ENCODE data around the gene EHMT1. TPM values are rescaled to one million over a fixed set of nuclear protein-coding genes. Genes with fewer than 3 reads are reported as not detected.

The EHMT1 gene
- total and polyA plus RNA-seq, 2 of the 8 experiments (the other 6 are each of a cell fraction or from before 2014, with no cell fraction given): 95.7 to 163 TPM

DNA sequence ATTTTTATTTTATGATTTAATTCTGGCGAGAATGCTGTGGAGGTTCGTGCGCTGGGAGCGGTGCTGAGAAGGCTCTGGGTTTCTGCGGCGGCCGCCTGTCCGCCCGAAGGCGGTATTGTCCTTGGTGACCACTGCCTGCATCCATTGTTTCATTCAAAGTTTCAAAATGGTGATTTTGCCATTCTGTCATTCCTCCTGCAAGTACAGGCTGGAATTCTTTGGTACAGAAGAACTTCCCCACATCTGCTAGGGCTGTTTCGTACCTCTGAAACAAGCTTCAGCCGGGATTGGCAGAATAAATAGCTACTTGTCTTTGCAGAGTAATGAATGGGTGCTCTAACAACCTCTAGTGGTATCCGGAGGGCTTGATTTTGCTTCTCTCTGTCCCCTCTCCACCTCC, 146.2 kb downstream of the EHMT1 start:
- no peak overlapping the region for H4K5ac ChIP-seq (ENCODE audit: insufficient read length, low read depth, low read length)
- no peak for DNase-seq (ENCODE audit: low read depth in 1 of 2, low spot score in 2 of 2)
- CTCF ChIA-PET (ENCODE audit: partially characterized antibody): interaction anchor here (1.0 to 1.3 kb wide), 2 partner anchors 10 to 92 kb away, joined by 3 to 5 read pairs; no protein-coding TSS in a partner anchor

More for the DNA sequence above, 146.2 kb downstream of the EHMT1 start:
- H3K27me3 ChIP-seq (replicated peaks in 1 of 4; ENCODE audit: control insufficient read depth in 3 of 4, extremely low read depth in 1 of 4, insufficient read depth in 3 of 4, low read length in 3 of 4): no peaks in the 10 kb centered on the region
- H3K23ac ChIP-seq (ENCODE audit: insufficient read length): no peak overlapping the region
- POLR2A ChIA-PET (ENCODE audit: partially characterized antibody): no interaction called here
- peaks cover 2% of the 10 kb centered on the region; the same call in 1 of the 2 replicates for H3K79me1 ChIP-seq (ENCODE audit: low read depth, low read length)
- peaks cover 2 to 3% of the 10 kb centered on the region in 2 experiments for H4K20me1 ChIP-seq (replicated peaks in 1 of 2; ENCODE audit: control insufficient read depth in 1 of 2, insufficient read depth in 2 of 2, low read length in 2 of 2)
- no peak overlapping the region for H3K18ac ChIP-seq (ENCODE audit: extremely low read depth, low read length)
- no peak overlapping the region for H3K27ac ChIP-seq (ENCODE audit: low read depth, low read length)
- H2BK120ac ChIP-seq (replicated peaks; ENCODE audit: low read depth, low read length): no peak overlapping the region
- H3K4me1 ChIP-seq (replicated peaks in 1 of 4; ENCODE audit: control insufficient read depth in 3 of 4, insufficient read depth in 4 of 4, low read length in 3 of 4): no peaks in the 10 kb centered on the region
- no peak overlapping the region for H2BK15ac ChIP-seq (ENCODE audit: low read length)
- no peak overlapping the region for H3K4me2 ChIP-seq (ENCODE audit: insufficient read depth in 1 of 2, low read depth in 2 of 2, low read length in 2 of 2)
- no peaks in the 10 kb centered on the region for H3K23me2 ChIP-seq (ENCODE audit: low read depth, low read length)
- H3K36me3 ChIP-seq (ENCODE audit: control insufficient read depth in 2 of 4, insufficient read depth in 4 of 4, low read length in 3 of 4): peaks cover 18 to 45% (median 24%) of the 10 kb centered on the region in 4 experiments; a peak in 7 of 8 replicates
- no peak overlapping the region for H3K56ac ChIP-seq (replicated peaks; ENCODE audit: insufficient read length, low read depth, low read length)
- TF ChIP-seq TAF7 (optimal IDR thresholded peaks at IDR 0.05; ENCODE audit: borderline replicate concordance, low read depth, low read length) (no peak), ASH2L (IDR thresholded peaks at IDR 0.05; ENCODE audit: low read length) (no peak)
- H4K8ac ChIP-seq (ENCODE audit: extremely low read depth, insufficient read depth, low read length): no peak overlapping the region
- H3K9ac ChIP-seq (replicated peaks in 1 of 4; ENCODE audit: extremely low read depth in 1 of 4, low read depth in 3 of 4, low read length in 3 of 4): no peak overlapping the region
- no peak overlapping the region for H3K4ac ChIP-seq (replicated peaks; ENCODE audit: insufficient read length, low read depth, low read length)
- WGBS, 2 experiments (ENCODE audit: extremely low coverage in 1 of 2, insufficient coverage in 1 of 2, insufficient read length in 1 of 2, insufficient replicate concordance in 2 of 2, low coverage in 1 of 2, low lambda C conversion rate in 2 of 2, missing lambda C conversion rate in 1 of 2): 89% methylated on average over 13 of the region's 13 CpGs; no CpG with 5 or more reads in 1 of the 2 experiments
- FAIRE-seq: no peak
- H2BK5ac ChIP-seq (ENCODE audit: low read depth, low read length): no peak overlapping the region
- H3K4me3 ChIP-seq (ENCODE audit: extremely low read depth in 1 of 4, insufficient read depth in 2 of 4, low read depth in 3 of 4, low read length in 4 of 4): no peak overlapping the region
- H2AFZ ChIP-seq (ENCODE audit: low read length): no peak overlapping the region
- H2BK20ac ChIP-seq (ENCODE audit: low read length): no peak overlapping the region
- peaks cover 0 to 8% of the 10 kb centered on the region in 2 experiments; a peak in 1 of 4 replicates for H3K79me2 ChIP-seq (ENCODE audit: control insufficient read depth in 1 of 2, insufficient read depth in 2 of 2, low read length in 2 of 2)
- H2AK5ac ChIP-seq (ENCODE audit: low read depth, low read length): no peak overlapping the region
- H4K91ac ChIP-seq (replicated peaks; ENCODE audit: insufficient read length, low read length): no peak overlapping the region
- no peak overlapping the region for H2BK12ac ChIP-seq (ENCODE audit: low read depth, low read length)
- H3K14ac ChIP-seq (ENCODE audit: insufficient read length): no peak overlapping the region
- no peaks in the 10 kb centered on the region for H3K9me3 ChIP-seq (ENCODE audit: insufficient read depth in 2 of 2, low read depth in 1 of 2, low read length in 1 of 2)

Data from H1 (cell line).